A673 (cell line): ENCODE data around the gene GRM1. TPM values are rescaled to one million over a fixed set of nuclear protein-coding genes. Genes with fewer than 3 reads are reported as not detected.

Source experiments
- BruUV-seq: library from RNA; stranded (reverse); fragments of 400-500 nt; replicated peaks from 2 replicates; lab custom pipeline; 2021; lab: Mats Ljungman, UMichigan
- CTCF ChIA-PET: fragments of 300-600 bp; sonication (Branson Sonifier 250); formaldehyde crosslinking; loops from one replicate; lab custom pipeline; 2022; ENCODE audit warnings: antibody characterized with exemption; lab: Charles Lee
- POLR2A ChIA-PET: fragments of 300-600 bp; sonication (Branson Sonifier 250); formaldehyde crosslinking; loops from one replicate; lab custom pipeline; 2022; ENCODE audit warnings: antibody characterized with exemption; ENCODE audit not compliant: low non-redundant PET; lab: Charles Lee
- DNase-seq: peaks from one replicate; pipeline ENCODE4 v3.0.0-alpha.2; 2015; ENCODE audit warnings: low spot score
- H3K27ac ChIP-seq: fragments of 200-600 bp; sonication (generic); 2 replicates; pipeline ENCODE4 v1.5.1; 2016; ENCODE audit warnings: mixed run types, low read depth, mild to moderate bottlenecking, mixed read lengths, antibody characterized with exemption, low read length; ENCODE audit not compliant: poor library complexity, severe bottlenecking
- H3K27me3 ChIP-seq: fragments of 200-600 bp; sonication (generic); replicated peaks from 2 replicates; pipeline ENCODE4 v1.6.1; 2017; ENCODE audit warnings: mixed run types, low read depth, mild to moderate bottlenecking, mixed read lengths, antibody characterized with exemption, low read length; ENCODE audit not compliant: insufficient read depth, poor library complexity
- H3K36me3 ChIP-seq: fragments of 200-600 bp; sonication (generic); 2 replicates; pipeline ENCODE4 v1.6.1; 2016; ENCODE audit warnings: mixed run types, mild to moderate bottlenecking, mixed read lengths, antibody characterized with exemption, low read length; ENCODE audit not compliant: insufficient read depth, poor library complexity, severe bottlenecking
- H3K4me1 ChIP-seq: fragments of 200-600 bp; sonication (generic); 2 replicates; pipeline ENCODE4 v1.6.1; 2017; ENCODE audit warnings: mixed run types, mild to moderate bottlenecking, mixed read lengths, antibody characterized with exemption, low read length; ENCODE audit not compliant: insufficient read depth, poor library complexity, severe bottlenecking
- H3K4me3 ChIP-seq: fragments of 200-600 bp; sonication (generic); 2 replicates; pipeline ENCODE4 v1.5.1; 2016; ENCODE audit warnings: low read depth, mixed run types, mild to moderate bottlenecking, mixed read lengths, low read length; ENCODE audit not compliant: poor library complexity, severe bottlenecking
- H3K9me3 ChIP-seq: fragments of 200-600 bp; sonication (generic); 2 replicates; pipeline ENCODE4 v1.6.1; 2016; ENCODE audit warnings: mixed run types, low read depth, mild to moderate bottlenecking, mixed read lengths, antibody characterized with exemption, low read length; ENCODE audit not compliant: poor library complexity, severe bottlenecking
- EZH2 ChIP-seq: fragments of 200-600 bp; sonication (generic); IDR thresholded peaks from 2 replicates; pipeline ENCODE4 v1.6.1; 2017; ENCODE audit warnings: borderline replicate concordance, low read depth, mild to moderate bottlenecking, mixed read lengths, antibody characterized with exemption, low read length; ENCODE audit not compliant: poor library complexity, severe bottlenecking
- intact Hi-C: fragments of 100-400 bp; cut with micrococcal nuclease; formaldehyde crosslinking; loops from one replicate; pipeline ENCODE4 v1.10.0; 2022; ENCODE audit not compliant: unreplicated experiment
- total RNA-seq: library from RNA; stranded (reverse); gene quantifications from 2 replicates; pipeline ENCODE4 v1.2.3, GENCODE V29; 2021
- TF ChIP-seq, protein P1 (sequence below): fragments of 300-800, 200-600 bp; sonication (generic); conservative IDR thresholded peaks from 2 replicates; pipeline ENCODE4 v1.5.1; 2017; ENCODE audit warnings: low read depth, mild to moderate bottlenecking, antibody characterized with exemption, low read length, moderate library complexity, mixed read lengths

The GRM1 gene
- total RNA-seq, 1 experiment from 2014 or later = 0.11 TPM

DNA sequence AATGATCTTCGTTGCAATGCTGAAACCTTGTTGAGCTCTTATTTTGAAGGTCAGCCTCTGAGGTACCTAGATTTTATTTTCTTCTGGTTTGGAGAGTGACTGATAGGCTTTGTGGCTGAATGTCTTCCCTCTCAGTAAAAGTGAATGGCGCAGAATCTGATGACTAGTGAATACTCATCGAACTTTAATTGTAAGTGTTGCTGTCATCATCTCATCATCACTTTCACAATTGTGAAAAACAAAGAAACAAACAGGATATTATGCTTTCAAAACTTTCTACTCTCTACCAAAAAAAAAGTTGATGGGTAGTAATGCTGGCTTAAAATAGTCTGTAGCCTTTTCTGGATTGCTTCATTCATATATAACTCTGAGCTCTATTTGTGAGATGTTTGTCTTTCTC, 275.3 kb downstream of the GRM1 start:
- intact Hi-C loops = no loop called here
- CTCF ChIA-PET = no interaction called here
- no peak overlapping the region for H3K27ac ChIP-seq
- no peaks in the 10 kb centered on the region for H3K4me1 ChIP-seq
- DNase-seq = no peak
- POLR2A ChIA-PET = no interaction called here
- no peaks in the 10 kb centered on the region for H3K27me3 ChIP-seq
- H3K4me3 ChIP-seq = no peak overlapping the region
- TF ChIP-seq, protein P1, sequence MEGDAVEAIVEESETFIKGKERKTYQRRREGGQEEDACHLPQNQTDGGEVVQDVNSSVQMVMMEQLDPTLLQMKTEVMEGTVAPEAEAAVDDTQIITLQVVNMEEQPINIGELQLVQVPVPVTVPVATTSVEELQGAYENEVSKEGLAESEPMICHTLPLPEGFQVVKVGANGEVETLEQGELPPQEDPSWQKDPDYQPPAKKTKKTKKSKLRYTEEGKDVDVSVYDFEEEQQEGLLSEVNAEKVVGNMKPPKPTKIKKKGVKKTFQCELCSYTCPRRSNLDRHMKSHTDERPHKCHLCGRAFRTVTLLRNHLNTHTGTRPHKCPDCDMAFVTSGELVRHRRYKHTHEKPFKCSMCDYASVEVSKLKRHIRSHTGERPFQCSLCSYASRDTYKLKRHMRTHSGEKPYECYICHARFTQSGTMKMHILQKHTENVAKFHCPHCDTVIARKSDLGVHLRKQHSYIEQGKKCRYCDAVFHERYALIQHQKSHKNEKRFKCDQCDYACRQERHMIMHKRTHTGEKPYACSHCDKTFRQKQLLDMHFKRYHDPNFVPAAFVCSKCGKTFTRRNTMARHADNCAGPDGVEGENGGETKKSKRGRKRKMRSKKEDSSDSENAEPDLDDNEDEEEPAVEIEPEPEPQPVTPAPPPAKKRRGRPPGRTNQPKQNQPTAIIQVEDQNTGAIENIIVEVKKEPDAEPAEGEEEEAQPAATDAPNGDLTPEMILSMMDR = no peak
- TF ChIP-seq EZH2 = no peak
- H3K9me3 ChIP-seq = no peaks in the 10 kb centered on the region
- H3K36me3 ChIP-seq = no peaks in the 10 kb centered on the region
- no TSS peak for BruUV-seq

DNA sequence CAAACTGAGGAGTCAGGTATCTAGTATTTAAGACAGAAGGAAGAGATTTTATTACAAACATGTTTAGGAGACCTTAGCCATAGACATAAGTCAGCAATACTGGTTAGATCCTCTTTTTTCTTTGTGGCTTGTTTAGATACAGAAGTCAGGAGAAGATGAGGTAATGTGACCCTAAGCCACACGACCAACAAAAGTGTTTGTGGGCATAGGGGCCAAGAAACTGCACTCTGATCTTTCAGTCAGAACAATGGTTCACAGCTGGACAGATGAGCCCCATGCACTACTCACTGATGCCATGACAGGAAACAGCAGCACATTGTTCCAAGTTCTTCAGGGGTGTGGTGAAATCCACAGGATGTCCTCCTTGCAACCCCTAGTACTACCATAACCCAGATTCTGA, 276.2 kb downstream of the GRM1 start:
- no TSS peak for BruUV-seq
- Histone ChIP-seq H3K27me3 (no peaks in the 10 kb centered on the region), H3K9me3 (no peaks in the 10 kb centered on the region), H3K36me3 (no peaks in the 10 kb centered on the region), H3K27ac (no peak overlapping the region), H3K4me1 (no peaks in the 10 kb centered on the region), H3K4me3 (no peak overlapping the region)
- CTCF ChIA-PET = no interaction called here
- POLR2A ChIA-PET = no interaction called here
- no peak for DNase-seq
- TF ChIP-seq EZH2 = no peak
- TF ChIP-seq, protein P1 = no peak
- intact Hi-C loops = no loop called here

DNA sequence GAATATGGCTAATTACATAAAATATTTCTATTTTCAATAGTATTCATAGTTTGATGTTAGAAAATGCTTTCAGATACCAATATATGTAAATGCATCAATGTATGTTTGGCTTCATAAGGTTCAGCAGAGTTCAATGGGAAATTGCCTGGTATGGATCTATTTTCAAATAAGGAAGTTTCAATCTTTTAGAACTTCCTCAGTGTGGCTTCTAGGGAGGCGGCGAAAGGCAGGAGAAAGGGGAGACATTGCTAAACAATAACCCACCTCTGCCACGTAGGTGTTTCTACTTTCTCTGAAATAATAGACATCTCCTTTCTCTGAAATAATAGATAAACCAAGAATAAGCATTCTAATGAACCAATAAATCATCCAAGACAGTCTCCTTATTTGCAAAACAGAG, 277.1 kb downstream of the GRM1 start:
- H3K36me3 ChIP-seq = no peaks in the 10 kb centered on the region
- CTCF ChIA-PET = no interaction called here
- H3K27me3 ChIP-seq = no peaks in the 10 kb centered on the region
- no peak overlapping the region for H3K4me3 ChIP-seq
- no peaks in the 10 kb centered on the region for H3K4me1 ChIP-seq
- intact Hi-C loops = no loop called here
- POLR2A ChIA-PET = no interaction called here
- H3K27ac ChIP-seq = no peak overlapping the region
- no peak for DNase-seq
- no peaks in the 10 kb centered on the region for H3K9me3 ChIP-seq
- BruUV-seq = no TSS peak
- TF ChIP-seq, protein P1 = no peak
- TF ChIP-seq EZH2 = no peak
